Nucleus accumbens (tissue), 56 donors: Measurements from ENCODE around the gene PHGDH.

Experiments
- DNase-seq, 56 donors: peaks; one replicate each; lab custom pipeline; 2025; lab: John Stamatoyannopoulos, UW

Gene PHGDH

DNA sequence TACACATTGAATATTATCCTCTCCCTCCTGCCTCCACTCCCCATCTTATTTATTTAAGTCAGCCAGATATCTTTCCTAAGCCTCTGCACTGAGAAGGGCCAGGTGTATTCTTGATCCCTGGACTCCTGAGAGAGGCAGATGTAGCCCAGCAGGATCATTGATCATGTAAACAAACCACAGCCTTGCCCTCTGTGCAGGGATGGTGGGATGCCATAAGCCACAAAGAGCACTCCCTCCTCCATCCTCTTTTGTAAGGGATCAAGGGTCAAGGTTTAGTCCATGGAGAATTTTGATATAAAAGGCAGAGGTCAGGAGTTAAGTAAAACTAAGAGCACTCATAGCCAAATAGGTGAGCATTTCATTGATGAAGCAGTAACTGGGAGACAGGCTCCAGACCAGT is 17.3 kb downstream of the PHGDH start:
- DNase-seq: no peak

DNA sequence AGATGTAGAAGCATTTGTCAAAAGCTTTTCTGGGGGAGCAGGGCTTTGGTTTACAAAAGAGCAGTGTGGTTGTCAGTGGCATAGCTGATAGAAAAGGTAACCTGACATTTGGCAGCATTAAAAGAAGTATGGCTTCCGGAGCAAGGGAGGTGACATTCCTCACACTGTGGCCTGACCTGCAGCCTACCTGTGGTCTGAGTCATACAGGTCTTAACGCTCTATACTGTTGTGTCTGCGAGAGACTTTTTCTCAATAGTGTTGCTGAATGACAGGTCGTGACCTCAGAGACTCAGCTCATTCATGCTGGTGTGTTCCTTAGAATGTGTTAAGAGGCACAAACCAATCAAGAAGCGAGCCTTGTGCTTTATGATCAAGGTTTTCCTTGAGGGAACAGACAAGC is 19.3 kb downstream of the PHGDH start:
- no peak for DNase-seq

DNA sequence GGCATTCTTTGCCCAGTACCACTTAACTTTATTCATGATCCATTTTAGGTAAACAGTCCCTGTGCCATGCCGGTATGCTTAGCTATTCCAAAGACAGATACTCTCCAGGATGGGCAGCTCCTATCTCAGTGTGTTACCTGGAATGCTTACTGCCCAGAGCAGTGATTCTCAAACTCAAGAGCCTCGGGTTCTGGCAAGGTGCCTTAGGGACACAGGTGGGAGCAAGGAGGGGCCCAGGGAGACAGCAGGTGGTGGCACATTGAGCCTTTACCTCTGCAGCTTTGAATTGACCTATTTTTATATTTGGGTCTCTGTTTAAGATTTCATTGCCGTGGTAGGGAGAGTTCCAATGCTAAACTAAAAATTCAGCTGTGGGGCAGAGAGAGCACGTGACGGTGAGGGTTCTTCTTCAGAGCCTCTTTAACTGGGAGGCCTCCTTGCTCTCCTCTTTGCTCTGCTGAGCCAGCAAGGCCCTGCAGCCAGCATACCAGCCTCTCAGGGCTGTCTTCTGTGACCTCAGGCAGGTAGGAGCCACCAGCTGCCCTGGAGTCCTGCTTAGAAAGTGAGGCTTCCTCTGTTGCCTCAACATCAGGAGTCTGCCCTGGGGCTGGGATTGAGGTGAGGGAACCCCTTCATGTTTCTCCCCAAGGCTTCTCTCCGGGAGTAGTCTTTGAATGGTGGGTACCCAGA is 20.2 kb downstream of the PHGDH start:
- peak in 1 of 56 donors; percentile 62 for DNase-seq

DNA sequence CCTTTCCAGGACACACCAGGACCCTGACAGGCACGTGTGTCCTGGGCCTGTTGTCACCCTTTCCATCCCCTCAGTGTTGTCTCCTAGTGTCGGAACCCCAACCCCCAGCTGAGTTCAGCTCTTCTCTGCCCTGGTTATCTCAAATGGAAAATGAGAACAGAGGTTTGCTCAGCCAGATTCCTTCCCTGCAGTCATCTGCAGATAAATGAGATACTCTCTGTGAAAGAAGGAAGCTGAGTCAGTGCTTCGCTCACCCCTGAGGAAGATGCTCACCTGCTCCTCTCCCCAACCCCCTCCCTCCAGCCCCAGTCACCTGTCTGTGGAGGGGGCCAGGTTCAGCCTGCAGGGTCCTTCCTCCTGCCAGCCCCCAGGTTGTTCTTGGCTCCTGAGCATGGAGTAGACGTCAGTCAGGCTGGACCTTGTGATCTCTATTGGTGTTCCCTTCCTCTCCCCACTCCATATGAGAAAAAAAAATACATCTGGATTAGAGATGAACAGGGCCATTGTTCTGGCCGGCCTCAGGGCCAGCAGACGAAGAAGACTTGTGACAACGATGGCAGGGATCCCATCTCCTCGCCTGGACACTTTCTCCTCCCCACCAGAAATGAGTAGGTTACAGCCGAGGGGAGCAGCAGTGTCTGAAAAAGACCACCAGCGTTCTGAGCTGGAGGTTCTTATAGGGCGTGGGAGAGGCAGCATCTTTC is 20.9 kb downstream of the PHGDH start:
- DNase-seq: peak in 49 of 56 donors; percentile 20 to 77 (median 59)

DNA sequence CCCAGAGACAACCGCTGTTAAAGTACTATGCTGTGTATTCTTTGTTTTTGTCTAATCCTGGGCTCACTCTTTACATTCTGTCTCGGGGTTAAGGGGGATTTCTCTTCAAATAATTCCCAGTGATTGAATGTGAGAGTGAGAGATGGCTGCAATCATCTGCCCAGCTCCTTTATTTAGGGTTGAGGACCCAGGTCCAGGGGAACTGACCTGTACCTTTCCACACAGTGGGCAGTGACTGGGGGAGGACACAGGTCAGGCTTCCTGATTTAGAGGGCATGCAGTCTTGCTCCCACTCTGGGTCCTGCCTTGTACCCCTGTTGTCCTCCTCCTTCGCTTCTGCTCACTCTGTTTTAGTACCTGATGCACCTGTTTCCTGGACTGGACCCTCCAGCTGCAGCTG is 22.0 kb downstream of the PHGDH start:
- DNase-seq: no peak

DNA sequence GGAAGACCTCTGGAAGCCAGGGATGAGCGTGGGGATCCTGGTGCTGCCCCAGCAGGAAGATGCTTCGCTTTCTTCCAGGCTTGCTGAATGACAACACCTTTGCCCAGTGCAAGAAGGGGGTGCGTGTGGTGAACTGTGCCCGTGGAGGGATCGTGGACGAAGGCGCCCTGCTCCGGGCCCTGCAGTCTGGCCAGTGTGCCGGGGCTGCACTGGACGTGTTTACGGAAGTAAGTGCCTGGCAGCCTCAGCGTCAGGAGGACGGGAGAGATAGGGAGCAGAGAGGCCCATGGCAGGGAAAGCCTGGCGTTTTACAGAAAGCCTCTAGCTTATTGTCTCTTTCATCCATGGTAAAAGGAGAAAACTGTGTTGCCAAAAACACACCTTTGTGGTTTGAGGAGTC is 23.5 kb downstream of the PHGDH start:
- peak in 29 of 56 donors; percentile 8 to 67 (median 35) for DNase-seq

DNA sequence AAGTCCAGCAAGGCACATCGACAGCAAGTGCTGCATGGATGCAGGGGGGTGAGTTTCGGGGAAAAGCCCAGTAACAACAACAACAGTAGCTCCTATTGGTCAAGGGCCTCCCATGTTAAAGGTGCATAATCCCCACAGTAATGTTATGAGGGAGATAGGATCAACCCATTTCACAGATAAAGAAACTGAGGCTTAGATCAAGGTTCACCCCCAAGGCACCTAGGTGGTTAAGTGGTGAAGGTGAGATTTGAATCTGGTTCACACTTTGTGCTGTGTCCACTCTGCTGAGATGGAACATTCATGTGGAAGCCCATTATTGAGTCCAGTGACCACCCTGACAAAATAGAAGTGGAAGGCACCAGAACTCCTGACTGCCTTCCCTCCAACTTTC is 24.9 kb downstream of the PHGDH start:
- DNase-seq: no peak

DNA sequence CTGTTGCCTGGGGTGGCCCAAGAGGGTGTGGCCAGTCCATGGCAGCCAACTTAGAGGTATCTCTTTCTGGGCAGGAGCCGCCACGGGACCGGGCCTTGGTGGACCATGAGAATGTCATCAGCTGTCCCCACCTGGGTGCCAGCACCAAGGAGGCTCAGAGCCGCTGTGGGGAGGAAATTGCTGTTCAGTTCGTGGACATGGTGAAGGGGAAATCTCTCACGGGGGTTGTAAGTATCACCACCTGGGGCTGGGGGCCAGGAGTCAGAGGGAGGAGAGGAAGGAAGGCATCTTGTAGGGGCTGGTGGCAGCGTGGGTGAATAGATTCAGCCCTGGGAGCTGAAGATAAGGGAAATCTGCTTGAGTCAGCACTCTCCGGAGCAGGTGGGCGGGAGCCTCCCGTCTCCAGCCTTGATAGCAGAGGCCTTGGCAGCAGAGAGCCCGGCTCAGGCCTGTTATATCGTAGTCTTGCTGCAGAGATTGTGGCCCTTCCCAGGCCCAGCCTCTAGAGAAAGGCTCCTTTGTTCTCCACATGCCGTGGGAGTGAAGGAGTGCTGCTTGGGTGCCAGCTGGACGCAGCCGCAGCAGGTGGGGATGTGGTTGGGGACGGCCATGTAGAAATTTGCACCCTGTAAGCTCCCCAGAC is 25.4 kb downstream of the PHGDH start:
- DNase-seq: peak in 48 of 56 donors; percentile 15 to 79 (median 56)

DNA sequence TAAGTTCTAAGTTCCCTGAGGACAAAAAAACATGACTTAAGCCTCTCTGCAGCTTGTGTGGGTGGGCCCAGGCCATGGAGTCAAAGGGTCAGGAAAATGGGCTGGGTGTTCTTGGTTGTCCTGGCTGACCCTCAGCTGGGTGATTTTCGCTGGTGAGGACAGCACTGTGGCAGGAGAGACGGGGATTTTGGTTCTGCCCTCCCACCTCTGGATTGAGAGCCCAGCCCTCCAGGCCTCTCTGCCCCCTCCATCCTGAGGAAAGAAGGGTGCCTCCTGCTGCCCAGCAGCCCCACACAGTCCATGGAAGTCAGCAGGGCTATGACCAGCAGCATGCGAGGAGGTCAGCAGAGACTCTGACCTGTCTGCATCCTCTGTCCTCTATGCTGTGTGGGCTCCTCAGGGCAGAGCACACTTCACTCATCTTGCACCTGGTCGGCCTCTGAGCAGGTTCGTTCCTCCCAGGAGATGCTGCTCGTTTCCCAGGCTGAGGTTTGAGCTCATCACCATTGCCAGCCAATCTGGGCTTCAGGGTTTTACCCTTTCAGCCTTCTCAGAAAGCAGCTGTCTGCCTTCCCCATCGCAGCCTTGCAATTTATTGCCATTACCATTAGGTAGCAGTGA is 26.5 kb downstream of the PHGDH start:
- no peak for DNase-seq

DNA sequence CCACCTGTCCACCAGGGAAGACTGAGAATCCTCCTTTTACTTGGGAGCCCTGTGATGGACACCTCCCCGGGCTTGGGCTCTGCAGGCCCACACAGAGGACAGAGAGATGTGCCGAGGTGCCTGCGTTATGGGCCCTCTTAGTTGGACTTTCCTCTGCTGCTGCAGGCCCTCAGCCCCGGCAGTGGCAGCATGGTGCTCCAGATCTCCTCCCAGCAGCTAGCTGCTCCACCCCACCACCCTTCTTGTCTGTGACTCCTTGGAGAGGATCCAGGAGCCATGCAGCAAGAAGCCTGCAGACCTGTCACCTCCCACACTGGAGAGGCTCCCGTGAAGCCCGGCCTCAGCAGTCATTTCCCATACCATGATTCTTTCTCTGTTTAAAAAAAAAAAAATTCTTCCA is 27.4 kb downstream of the PHGDH start:
- peak in 1 of 56 donors; percentile 17 for DNase-seq

DNA sequence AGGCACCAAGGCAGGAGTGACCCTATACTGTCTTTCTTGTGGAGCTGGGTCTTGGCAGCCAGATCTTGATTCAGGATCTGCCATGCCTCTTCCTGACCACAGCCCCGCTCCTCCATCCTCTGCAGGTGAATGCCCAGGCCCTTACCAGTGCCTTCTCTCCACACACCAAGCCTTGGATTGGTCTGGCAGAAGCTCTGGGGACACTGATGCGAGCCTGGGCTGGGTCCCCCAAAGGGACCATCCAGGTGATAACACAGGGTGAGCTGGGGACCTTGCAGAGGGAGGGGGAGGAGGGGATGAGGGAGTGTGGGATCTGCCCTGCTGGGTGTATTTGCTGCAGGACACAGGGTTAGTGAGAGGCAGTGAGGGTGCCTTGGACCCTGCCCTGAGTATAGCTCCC is 28.5 kb downstream of the PHGDH start:
- no peak for DNase-seq

DNA sequence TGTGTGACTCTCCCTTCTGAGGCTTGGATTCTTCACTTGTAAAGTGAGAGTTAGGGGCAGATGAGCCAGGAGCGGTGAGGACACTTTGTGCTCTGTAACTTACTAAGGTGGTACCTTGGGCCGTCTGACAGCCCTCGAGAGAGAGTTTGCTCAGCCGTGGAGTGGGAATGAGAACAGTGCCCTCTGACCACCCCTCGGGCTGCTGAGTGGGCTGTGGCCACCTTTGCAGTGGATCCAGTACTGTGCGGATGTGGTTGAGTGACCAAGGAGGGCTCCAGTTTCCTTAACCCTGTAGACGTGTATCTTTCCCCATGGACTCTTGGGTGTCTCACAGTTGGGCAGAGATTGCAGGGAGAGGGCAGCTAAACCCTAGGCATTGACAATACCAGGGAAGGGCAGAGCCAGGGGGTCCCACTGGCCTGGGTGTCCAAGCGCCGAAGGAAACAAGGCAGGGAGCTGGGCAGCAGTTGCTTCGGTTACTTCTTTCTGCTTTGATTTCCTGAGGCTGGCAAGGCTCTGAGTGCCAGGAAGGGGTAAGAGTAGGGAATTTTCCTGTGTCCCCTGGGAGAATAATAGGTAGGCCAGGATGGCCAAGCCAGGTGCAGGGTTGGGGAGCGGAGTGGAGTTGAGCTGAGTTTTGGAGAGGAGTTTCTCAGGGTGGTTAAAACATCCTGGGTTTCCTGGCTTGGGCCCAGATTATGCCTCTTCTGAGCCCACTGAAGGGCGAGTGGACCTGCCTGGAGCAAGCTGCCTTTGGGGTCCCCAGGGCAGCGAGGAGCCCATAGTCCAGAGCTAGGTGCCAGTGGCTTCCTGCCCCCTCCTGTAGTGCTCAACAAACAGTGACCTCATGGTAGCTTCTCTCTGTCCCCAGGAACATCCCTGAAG is 29.4 kb downstream of the PHGDH start:
- DNase-seq: no peak

DNA sequence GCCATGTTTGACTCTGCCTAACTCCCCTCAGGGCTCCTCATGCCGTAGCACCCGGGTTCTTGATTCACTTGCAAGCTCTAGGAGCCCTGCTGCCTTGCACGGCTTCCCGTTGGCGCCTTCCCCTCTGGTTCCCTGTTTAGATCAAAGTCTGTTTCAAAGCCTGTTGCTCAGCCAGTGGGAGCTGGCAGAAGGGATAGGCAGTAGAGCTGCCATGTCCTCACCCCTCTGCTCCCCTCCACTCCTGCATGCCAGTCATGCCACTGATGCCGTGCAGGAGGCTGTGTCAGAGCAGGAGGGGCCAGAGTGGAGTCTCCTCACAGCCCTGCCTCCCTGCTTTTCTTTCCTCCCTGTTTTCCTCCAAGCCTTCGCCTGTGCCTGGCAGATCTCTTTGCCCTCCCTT is 30.5 kb downstream of the PHGDH start:
- DNase-seq: peak in 17 of 56 donors; percentile 11 to 52 (median 26)

DNA sequence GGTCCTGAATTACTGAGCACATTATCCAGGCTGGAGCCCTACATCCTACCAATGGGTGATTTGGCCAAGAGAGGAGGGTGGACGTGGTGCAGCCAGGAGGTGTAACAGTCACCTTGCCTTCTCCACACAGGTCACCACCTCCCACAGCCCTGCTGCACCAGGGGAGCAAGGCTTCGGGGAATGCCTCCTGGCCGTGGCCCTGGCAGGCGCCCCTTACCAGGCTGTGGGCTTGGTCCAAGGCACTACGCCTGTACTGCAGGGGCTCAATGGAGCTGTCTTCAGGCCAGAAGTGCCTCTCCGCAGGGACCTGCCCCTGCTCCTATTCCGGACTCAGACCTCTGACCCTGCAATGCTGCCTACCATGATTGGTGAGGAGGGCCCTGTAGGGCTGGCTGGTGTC is 30.9 kb downstream of the PHGDH start:
- DNase-seq: no peak

DNA sequence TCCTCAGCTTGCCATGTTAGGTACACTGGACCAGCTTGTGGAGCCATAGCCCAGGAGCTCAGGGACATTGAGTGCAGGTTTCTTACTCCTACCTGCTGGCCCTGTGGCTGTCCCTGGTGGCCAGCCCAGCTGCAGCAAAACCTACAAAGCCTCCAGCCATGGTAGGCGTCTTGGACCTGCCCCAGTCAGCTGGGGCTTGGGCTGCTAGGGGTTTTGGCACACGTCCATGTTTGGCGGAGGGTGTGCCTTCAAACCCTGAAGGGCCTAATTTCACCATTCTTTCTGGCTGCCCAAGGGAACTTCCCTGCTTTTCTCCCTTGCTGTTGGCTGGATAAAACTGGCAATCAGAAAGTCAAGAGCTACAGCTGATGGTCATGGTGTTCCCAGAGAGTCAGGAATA is 31.6 kb downstream of the PHGDH start:
- DNase-seq: peak in 3 of 56 donors; percentile 13 to 23 (median 20)

DNA sequence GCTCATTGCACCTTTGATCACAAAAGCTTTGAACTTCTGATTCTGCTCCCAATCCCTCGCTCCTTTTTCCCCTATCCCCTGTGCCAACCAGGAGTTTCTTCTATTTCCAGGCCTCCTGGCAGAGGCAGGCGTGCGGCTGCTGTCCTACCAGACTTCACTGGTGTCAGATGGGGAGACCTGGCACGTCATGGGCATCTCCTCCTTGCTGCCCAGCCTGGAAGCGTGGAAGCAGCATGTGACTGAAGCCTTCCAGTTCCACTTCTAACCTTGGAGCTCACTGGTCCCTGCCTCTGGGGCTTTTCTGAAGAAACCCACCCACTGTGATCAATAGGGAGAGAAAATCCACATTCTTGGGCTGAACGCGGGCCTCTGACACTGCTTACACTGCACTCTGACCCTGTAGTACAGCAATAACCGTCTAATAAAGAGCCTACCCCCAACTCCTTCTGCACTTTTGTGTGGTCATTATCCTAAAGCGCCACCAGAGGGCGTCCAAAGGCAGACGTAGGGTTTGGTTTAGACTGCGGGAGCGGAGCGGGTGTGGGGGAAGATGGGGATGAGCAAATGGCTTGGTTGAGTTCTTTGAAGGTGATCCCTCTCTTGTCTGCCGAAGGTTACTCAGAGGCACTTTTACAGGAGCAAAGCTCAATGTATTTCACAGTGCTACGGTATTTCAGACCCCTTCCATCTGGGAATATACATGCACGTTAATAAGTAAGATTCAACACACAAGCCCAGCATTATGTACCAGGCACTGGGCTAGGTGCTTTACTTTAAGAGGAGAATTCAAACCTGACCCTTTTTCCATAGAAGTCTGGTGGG is 32.3 kb downstream of the PHGDH start:
- peak in 47 of 56 donors; percentile 21 to 81 (median 50) for DNase-seq

DNA sequence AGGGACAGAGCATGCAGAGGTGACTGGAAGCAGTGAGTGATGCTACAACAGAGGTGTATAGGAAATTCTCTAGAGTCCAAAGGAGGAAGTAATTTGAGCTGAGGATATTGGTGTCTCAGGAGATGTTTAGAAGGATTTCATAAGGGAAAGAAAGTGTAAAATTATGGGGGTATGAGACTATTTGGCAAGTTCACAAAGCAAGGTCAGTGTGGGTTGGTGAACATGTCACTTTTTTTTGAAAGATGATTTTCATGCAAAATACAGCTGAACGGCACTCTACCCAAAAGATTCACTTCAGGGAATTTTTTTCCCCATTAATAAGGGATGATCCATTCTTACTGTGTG is 32.8 kb downstream of the PHGDH start:
- DNase-seq: no peak

DNA sequence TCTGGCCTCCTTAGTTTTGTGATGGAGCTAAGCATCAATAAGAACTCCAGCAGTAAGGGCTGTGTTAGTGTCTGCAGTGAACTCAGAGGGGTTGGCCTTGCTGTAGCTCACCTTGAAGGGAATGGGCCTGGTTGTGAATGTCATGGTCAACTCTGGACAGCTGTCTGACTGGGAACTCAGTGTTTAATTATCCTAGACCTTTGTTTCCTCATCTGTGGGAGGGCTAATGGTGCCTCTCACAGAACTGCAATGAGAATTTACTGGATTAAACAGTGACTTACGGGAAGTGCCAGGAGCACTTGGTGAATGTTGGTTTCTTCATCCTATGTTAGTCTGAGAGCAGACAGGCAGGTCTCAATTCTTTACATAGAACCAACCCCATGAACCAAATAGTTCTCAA is 33.3 kb downstream of the PHGDH start:
- no peak for DNase-seq

DNA sequence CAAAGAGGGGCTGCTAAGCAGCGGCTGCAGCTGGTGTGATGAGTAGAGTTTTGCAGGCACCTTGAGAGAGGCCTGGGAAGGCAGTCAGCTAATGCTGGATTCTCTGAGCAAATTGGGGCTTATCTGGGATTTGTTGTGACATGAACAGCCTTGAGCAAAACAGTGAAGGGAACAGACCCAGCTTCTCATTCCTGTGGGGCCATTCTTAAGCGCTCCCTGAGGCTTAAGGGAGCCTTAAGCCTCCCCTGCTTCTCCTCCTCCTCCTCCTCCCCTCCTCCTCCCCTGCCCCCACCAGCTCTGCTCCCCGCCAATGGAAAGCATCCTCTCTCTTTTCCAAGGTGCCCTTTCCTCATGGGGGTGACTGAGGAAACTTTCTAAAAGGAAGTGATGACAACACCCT is 35.7 kb downstream of the PHGDH start:
- DNase-seq: no peak

DNA sequence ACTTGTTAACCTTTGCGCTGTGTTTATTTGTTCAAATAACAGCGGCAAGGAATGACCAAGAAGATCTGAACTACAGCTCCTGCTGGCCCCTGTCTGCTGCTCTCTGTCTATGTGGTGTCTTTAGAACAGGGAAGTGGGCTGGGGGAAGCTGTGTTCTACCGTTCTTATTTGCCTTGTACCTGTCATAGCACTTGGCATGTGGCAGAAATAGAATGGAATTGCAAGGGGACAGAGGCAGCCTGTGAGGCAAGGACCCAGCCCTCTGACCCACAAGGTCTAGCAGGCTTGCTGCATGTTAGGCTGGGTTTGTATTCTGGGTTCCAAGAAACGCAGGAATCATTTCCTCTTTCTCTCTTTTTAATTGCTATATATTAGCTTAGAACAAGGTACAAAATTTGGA is 36.3 kb downstream of the PHGDH start:
- no peak for DNase-seq
